CD4-positive, alpha-beta T cell (primary cell): ENCODE measurements around the gene SMIM38. TPM values are rescaled to one million over a fixed set of nuclear protein-coding genes. Genes with fewer than 3 reads are reported as not detected.

ENCODE experiments used
- ATAC-seq: fragments of 200-7000 bp; cut with Tn5 transposase; one replicate; pipeline ENCODE4 v1.10.0; 2022; ENCODE audit warnings: mild to moderate bottlenecking; ENCODE audit not compliant: poor library complexity
- CTCF ChIA-PET: fragments of 350-600 bp; sonication (Branson Sonifier 250); formaldehyde crosslinking; loops from one replicate; lab custom pipeline; 2021; ENCODE audit warnings: antibody characterized with exemption, inconsistent platforms; lab: Charles Lee
- POLR2A ChIA-PET: fragments of 350-600 bp; sonication (Branson Sonifier 250); formaldehyde crosslinking; loops from one replicate; lab custom pipeline; 2021; ENCODE audit warnings: antibody characterized with exemption, inconsistent platforms; lab: Charles Lee
- DNase-seq, 14 experiments: peaks; one replicate each; pipeline ENCODE4 v3.0.0-alpha.2; 2013 to 2020; ENCODE audit warnings: mixed read lengths in 2 of 14
- H3K27ac ChIP-seq, 2 donors: one replicate each; pipeline versions ENCODE4 v1.5.1 to v1.7.0; 2013; ENCODE audit warnings: low read length in 2 of 2, low read depth in 1 of 2, mild to moderate bottlenecking in 1 of 2
- H3K27me3 ChIP-seq, 2 experiments: 1 replicate in 1 of 2; 2 replicates in 1 of 2; pipeline versions ENCODE4 v1.6.1 to v1.7.0; 2013; ENCODE audit warnings: low read length in 2 of 2, control low read depth in 1 of 2, mild to moderate bottlenecking in 1 of 2, moderate library complexity in 1 of 2; ENCODE audit not compliant: insufficient read depth in 2 of 2, control insufficient read depth in 1 of 2
- H3K36me3 ChIP-seq: one replicate; pipeline ENCODE4 v1.6.1; 2013; ENCODE audit warnings: low read length, control low read depth; ENCODE audit not compliant: insufficient read depth
- H3K4me1 ChIP-seq: one replicate; pipeline ENCODE4 v1.6.1; 2013; ENCODE audit warnings: low read length, control low read depth; ENCODE audit not compliant: insufficient read depth
- H3K4me3 ChIP-seq: one replicate; pipeline ENCODE4 v1.5.1; 2013; ENCODE audit warnings: mild to moderate bottlenecking, low read length, moderate library complexity
- H3K9me3 ChIP-seq, 2 experiments: 1 replicate in 1 of 2; 2 replicates in 1 of 2; pipeline versions ENCODE4 v1.6.1 to v1.7.0; 2013; ENCODE audit warnings: low read length in 2 of 2, mild to moderate bottlenecking in 2 of 2, control low read depth in 1 of 2, moderate library complexity in 1 of 2; ENCODE audit not compliant: control insufficient read depth in 1 of 2, insufficient read depth in 1 of 2
- H3K27ac Mint-ChIP-seq: one replicate; pipeline ENCODE4 v1.8.0; 2020; ENCODE audit warnings: mixed read lengths
- H3K27me3 Mint-ChIP-seq: one replicate; pipeline ENCODE4 v1.8.0; 2021; ENCODE audit warnings: mixed read lengths
- H3K36me3 Mint-ChIP-seq: one replicate; pipeline ENCODE4 v1.8.0; 2021; ENCODE audit warnings: low read depth, mixed read lengths
- H3K4me1 Mint-ChIP-seq: one replicate; pipeline ENCODE4 v1.8.0; 2021; ENCODE audit warnings: low read depth, mixed read lengths
- H3K4me3 Mint-ChIP-seq: one replicate; pipeline ENCODE4 v1.8.0; 2020; ENCODE audit warnings: mild to moderate bottlenecking, mixed read lengths
- H3K9me3 Mint-ChIP-seq: one replicate; pipeline ENCODE4 v1.8.0; 2020; ENCODE audit warnings: mixed read lengths
- CTCF ChIP-seq: fragments of 200-600 bp; IDR thresholded peaks from one replicate; pipeline ENCODE4 v1.8.0; 2022; ENCODE audit warnings: antibody characterized with exemption, mild to moderate bottlenecking
- intact Hi-C, 2 experiments: fragments of 100-400 bp; cut with DNase I in 1 of 2; cut with micrococcal nuclease in 1 of 2; formaldehyde crosslinking; loops; one replicate each; pipeline versions ENCODE4 v1.15.1 to v1.9.0; 2023 to 2025; cut with DNase I, micrococcal nuclease
- total RNA-seq, 174 experiments: library from RNA in 2 of 174; stranded (reverse) in 2 of 174; gene quantifications; one replicate each; pipeline ENCODE4 v1.2.3 and lab custom pipeline; 2021 to 2026

SMIM38 gene
- total RNA-seq, 2 experiments from 2014 or later = 0.08 to 0.30 TPM

GRCh38 chr11:69108030-69108429, 47.7 kb upstream of the SMIM38 start:
- Histone ChIP-seq H3K27me3 (no peaks in the 10 kb centered on the region), H3K4me1 (peaks cover 7% of the 10 kb centered on the region), H3K9me3 (peaks cover 0 to 22% of the 10 kb centered on the region in 2 experiments), H3K36me3 (no peaks in the 10 kb centered on the region), H3K4me3 (no peak overlapping the region), H3K27ac (no peak overlapping the region)
- Mint-ChIP-seq H3K27ac (no peak overlapping the region), H3K4me1 (peaks cover 3% of the 10 kb centered on the region), H3K27me3 (no peaks in the 10 kb centered on the region), H3K9me3 (no peaks in the 10 kb centered on the region), H3K36me3 (no peaks in the 10 kb centered on the region), H3K4me3 (no peak overlapping the region)
- intact Hi-C loops = loop anchor here in 1 of 2 experiments (10.0 kb wide), 1 partner anchor 187 kb away; the partner anchor contains the start of gene MYEOV
- CTCF ChIA-PET = no interaction called here
- no peak for ATAC-seq
- no peak for TF ChIP-seq CTCF
- DNase-seq = no peak
- POLR2A ChIA-PET = no interaction called here

GRCh38 chr11:69108559-69108958, 47.2 kb upstream of the SMIM38 start:
- CTCF ChIA-PET = no interaction called here
- no peaks in the 10 kb centered on the region for H3K36me3 ChIP-seq
- H3K4me1 ChIP-seq = peaks cover 7% of the 10 kb centered on the region
- Mint-ChIP-seq H3K4me1 (peaks cover 3% of the 10 kb centered on the region), H3K4me3 (no peak overlapping the region), H3K27me3 (no peaks in the 10 kb centered on the region), H3K36me3 (no peaks in the 10 kb centered on the region), H3K9me3 (no peaks in the 10 kb centered on the region), H3K27ac (no peak overlapping the region)
- DNase-seq (no peak), ATAC-seq (no peak)
- POLR2A ChIA-PET = no interaction called here
- intact Hi-C loops = loop anchor here in 1 of 2 experiments (10.0 kb wide), 1 partner anchor 186 kb away; the partner anchor contains the start of gene MYEOV
- no peak overlapping the region for H3K4me3 ChIP-seq
- peaks cover 0 to 22% of the 10 kb centered on the region in 2 experiments for H3K9me3 ChIP-seq
- no peak for TF ChIP-seq CTCF
- no peak overlapping the region for H3K27ac ChIP-seq
- H3K27me3 ChIP-seq = no peaks in the 10 kb centered on the region

- CTCF ChIA-PET = no interaction called here
- POLR2A ChIA-PET = no interaction called here
- peaks cover 7% of the 10 kb centered on the region for H3K4me1 ChIP-seq
These were observed 46.6 kb upstream of the SMIM38 start for GRCh38 chr11:69109101-69109500.

More at GRCh38 chr11:69109101-69109500, 46.6 kb upstream of the SMIM38 start:
- no peaks in the 10 kb centered on the region for H3K36me3 Mint-ChIP-seq
- Histone ChIP-seq H3K27ac (no peak overlapping the region), H3K9me3 (peaks cover 0 to 22% of the 10 kb centered on the region in 2 experiments), H3K4me3 (no peak overlapping the region), H3K36me3 (no peaks in the 10 kb centered on the region), H3K27me3 (no peaks in the 10 kb centered on the region)
- no peak overlapping the region for H3K4me3 Mint-ChIP-seq
- no peak for TF ChIP-seq CTCF
- H3K27ac Mint-ChIP-seq = no peak overlapping the region
- intact Hi-C loops = loop anchor here in 1 of 2 experiments (10.0 kb wide), 1 partner anchor 186 kb away; the partner anchor contains the start of gene MYEOV
- ATAC-seq = no peak
- H3K4me1 Mint-ChIP-seq = peaks cover 3% of the 10 kb centered on the region
- no peak for DNase-seq
- H3K9me3 Mint-ChIP-seq = no peaks in the 10 kb centered on the region
- no peaks in the 10 kb centered on the region for H3K27me3 Mint-ChIP-seq
